ENCODE data around the gene CSTB.

DNA sequence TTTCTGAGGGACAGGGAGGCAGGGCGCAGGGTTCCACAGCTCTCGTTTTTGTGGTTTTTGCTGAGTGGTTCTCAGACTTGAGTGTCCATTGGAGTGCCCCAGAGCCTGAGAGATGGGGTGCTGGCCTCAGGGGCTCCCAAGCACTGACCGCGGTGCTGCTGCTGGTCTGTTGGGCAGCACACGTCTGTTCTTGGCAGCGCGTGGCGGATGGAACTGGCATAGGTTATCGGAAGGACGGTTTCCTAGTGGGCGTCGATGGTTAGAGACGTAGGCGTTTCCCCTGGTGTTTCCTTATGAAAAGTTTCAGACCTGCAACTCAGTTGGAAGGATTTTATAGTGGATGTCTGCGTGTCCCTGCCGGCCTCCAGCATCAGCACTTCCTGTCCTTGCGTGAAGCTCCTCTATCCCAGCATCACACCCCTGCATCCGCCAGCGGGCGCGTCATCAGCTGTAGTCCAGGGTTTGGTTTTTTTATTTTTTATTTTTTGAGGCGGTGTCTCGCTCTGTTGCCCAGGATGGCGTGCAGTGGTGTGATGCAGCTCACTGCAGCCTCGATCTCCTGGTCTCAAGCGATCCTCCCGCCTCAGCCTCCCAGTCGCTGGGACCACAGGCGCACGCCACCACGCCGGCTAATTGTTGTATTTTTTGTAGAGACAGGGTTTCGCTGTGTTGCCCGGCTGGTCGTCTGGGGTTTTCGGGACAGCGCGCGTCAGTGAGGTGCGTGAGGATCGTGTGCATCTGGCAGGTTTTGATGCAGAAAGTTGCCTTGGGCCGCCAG lies 25.1 kb upstream of the CSTB start:
- TF ChIP-seq, protein P1, sequence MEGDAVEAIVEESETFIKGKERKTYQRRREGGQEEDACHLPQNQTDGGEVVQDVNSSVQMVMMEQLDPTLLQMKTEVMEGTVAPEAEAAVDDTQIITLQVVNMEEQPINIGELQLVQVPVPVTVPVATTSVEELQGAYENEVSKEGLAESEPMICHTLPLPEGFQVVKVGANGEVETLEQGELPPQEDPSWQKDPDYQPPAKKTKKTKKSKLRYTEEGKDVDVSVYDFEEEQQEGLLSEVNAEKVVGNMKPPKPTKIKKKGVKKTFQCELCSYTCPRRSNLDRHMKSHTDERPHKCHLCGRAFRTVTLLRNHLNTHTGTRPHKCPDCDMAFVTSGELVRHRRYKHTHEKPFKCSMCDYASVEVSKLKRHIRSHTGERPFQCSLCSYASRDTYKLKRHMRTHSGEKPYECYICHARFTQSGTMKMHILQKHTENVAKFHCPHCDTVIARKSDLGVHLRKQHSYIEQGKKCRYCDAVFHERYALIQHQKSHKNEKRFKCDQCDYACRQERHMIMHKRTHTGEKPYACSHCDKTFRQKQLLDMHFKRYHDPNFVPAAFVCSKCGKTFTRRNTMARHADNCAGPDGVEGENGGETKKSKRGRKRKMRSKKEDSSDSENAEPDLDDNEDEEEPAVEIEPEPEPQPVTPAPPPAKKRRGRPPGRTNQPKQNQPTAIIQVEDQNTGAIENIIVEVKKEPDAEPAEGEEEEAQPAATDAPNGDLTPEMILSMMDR (conservative IDR thresholded peaks at IDR 0.05), result no peak
- no peak for TF ChIP-seq ZFX (IDR thresholded peaks at IDR 0.05)

All from C4-2B (cell line).